Mesothelial cell of epicardium (in vitro differentiated cells): ENCODE results near the gene KRTDAP. TPM values are rescaled to one million over a fixed set of nuclear protein-coding genes. Genes with fewer than 3 reads are reported as not detected.

ENCODE experiments used
- DNase-seq, 2 experiments: peaks; one replicate each; pipeline ENCODE4 v3.0.0; 2021; ENCODE audit warnings: low spot score in 2 of 2; ENCODE audit not compliant: unreplicated experiment in 2 of 2
- H3K27ac Mint-ChIP-seq: 2 replicates; pipeline ENCODE4 v1.8.0; 2021; ENCODE audit warnings: mixed read lengths
- H3K27me3 Mint-ChIP-seq: 2 replicates; pipeline ENCODE4 v1.8.0; 2021; ENCODE audit warnings: low read depth, mixed read lengths
- H3K36me3 Mint-ChIP-seq: 2 replicates; pipeline ENCODE4 v1.8.0; 2021; ENCODE audit warnings: mixed read lengths
- H3K4me1 Mint-ChIP-seq: 2 replicates; pipeline ENCODE4 v1.8.0; 2021; ENCODE audit warnings: mixed read lengths
- H3K4me3 Mint-ChIP-seq: 2 replicates; pipeline ENCODE4 v1.8.0; 2021; ENCODE audit warnings: mild to moderate bottlenecking, moderate library complexity, mixed read lengths
- H3K9me3 Mint-ChIP-seq: 2 replicates; pipeline ENCODE4 v1.8.0; 2021; ENCODE audit warnings: mixed read lengths
- CTCF ChIP-seq: fragments of 200-600 bp; sonication (generic); IDR thresholded peaks from one replicate; pipeline ENCODE4 v1.5.0; 2021; ENCODE audit warnings: antibody characterized with exemption; ENCODE audit not compliant: unreplicated experiment
- total RNA-seq: library from RNA; stranded (reverse); gene quantifications from 3 replicates; pipeline ENCODE4 v1.2.1, GENCODE V29; 2021

KRTDAP gene
- total RNA-seq, 1 donor from 2014 or later: 2.5 TPM

DNA sequence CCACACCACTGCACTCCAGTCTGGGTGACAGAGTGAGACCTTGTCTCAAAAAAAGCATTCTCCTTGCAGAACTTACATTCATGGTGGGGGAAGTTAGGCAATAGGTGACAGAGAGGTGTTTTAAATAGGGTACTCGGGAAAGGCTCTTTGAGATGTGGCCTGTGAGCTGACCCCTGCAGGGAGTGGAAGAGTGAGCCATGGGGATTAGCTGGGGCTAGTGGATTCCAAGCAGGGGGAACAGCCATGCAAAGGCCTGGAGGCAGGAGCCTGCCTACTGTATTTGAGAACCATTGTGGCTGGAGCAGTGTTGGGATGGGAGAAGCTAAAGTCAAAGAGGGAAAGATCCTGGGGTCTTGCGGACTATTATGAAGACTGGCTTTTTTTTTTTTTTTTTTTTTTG lies 27.1 kb upstream of the KRTDAP start:
- Mint-ChIP-seq H3K9me3 (no peaks in the 10 kb centered on the region), H3K27ac (no peak overlapping the region), H3K36me3 (no peaks in the 10 kb centered on the region), H3K4me1 (no peaks in the 10 kb centered on the region), H3K27me3 (peaks cover 25% of the 10 kb centered on the region), H3K4me3 (no peak overlapping the region)
- DNase-seq: no peak
- no peak for TF ChIP-seq CTCF

DNA sequence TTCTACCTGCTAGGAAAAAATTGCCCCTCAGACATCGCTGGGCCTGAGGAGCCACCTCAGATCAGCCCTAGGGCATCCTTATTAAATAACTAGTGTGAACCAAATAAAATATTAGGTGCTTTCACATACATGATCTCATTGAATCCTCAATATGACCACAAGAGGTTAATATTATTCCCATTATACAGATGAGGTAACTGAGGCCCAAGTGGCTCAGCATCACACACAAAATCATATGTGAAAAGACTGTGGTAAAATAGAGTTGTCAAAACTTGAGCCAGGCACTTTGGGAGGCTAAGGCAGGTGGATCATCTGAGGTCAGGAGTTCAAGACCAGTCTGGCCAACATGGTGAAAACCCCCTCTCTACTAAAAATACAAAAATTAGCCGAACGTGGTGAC lies 26.0 kb upstream of the KRTDAP start:
- H3K27ac Mint-ChIP-seq: no peak overlapping the region
- TF ChIP-seq CTCF: no peak
- H3K4me3 Mint-ChIP-seq: no peak overlapping the region
- DNase-seq: no peak
- no peaks in the 10 kb centered on the region for H3K36me3 Mint-ChIP-seq
- H3K4me1 Mint-ChIP-seq: no peaks in the 10 kb centered on the region
- peaks cover 28% of the 10 kb centered on the region for H3K27me3 Mint-ChIP-seq
- no peaks in the 10 kb centered on the region for H3K9me3 Mint-ChIP-seq

DNA sequence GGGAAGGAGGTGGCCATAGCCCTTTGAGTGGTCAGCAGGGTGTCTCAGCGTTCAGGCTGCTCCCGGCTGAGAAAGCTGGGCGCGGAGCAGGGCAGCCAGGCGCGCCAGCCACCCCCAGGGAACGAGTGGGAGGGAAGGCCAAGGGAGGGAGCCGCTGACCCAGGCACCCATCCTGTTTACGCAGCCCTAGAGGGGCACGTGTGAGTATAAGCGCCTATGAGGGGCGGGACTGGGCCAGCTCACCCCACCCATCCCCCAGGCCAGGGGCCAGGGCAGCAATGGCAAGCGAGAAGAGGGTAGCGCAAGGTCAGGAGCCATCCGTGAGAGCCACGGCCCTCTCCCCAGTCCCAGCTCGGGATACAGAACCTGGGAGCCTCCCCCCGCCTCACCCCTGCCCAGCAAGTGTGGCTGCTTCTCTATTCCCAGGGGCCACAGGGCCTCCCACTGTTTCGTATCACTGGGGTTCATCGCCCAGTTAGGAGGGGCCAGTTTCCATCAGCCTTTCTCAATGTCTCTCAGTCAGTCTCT lies 24.1 kb upstream of the KRTDAP start:
- Mint-ChIP-seq H3K4me1 (peaks cover 4% of the 10 kb centered on the region), H3K36me3 (no peaks in the 10 kb centered on the region), H3K27me3 (peaks cover 27% of the 10 kb centered on the region), H3K27ac (no peak overlapping the region), H3K9me3 (no peaks in the 10 kb centered on the region), H3K4me3 (no peak overlapping the region)
- no peak for TF ChIP-seq CTCF
- no peak for DNase-seq

- no peak for DNase-seq
- peaks cover 7% of the 10 kb centered on the region for H3K4me1 Mint-ChIP-seq
- H3K9me3 Mint-ChIP-seq: no peaks in the 10 kb centered on the region
- no peak within 1 kb of the TSS for H3K4me3 Mint-ChIP-seq
- peaks cover 26% of the 10 kb centered on the region for H3K27me3 Mint-ChIP-seq
- H3K27ac Mint-ChIP-seq: no peak within 1 kb of the TSS
- H3K36me3 Mint-ChIP-seq: no peaks in the 10 kb centered on the region
- no peak for TF ChIP-seq CTCF
Observed at GRCh38 chr19:35513628-35514281, 23.5 kb upstream of the KRTDAP start, which contains the start of gene DMKN. DMKN (minus strand) TSS chr19:35513649; CDS start chr19:35513475, 174 bp downstream.

- Mint-ChIP-seq H3K4me1 (peaks cover 14% of the 10 kb centered on the region), H3K36me3 (no peaks in the 10 kb centered on the region), H3K9me3 (no peaks in the 10 kb centered on the region), H3K4me3 (no peak overlapping the region), H3K27me3 (peaks cover 26% of the 10 kb centered on the region), H3K27ac (no peak overlapping the region)
- DNase-seq: no peak
- TF ChIP-seq CTCF: no peak
Observed at GRCh38 chr19:35512831-35513627, 22.8 kb upstream of the KRTDAP start.
